ENCODE measurements around the gene TMEM132D.

The TMEM132D gene

GRCh38 chr12:129779033-129779432 is 124.8 kb downstream of the TMEM132D start:
- no peak for DNase-seq (ENCODE audit: low read depth)
- H3K4me3 ChIP-seq (ENCODE audit: low read length): no peak overlapping the region
- TF ChIP-seq CTCF (IDR thresholded peaks at IDR 0.05; ENCODE audit: insufficient read depth, low read depth, low read length, missing control alignments): no peak

- TF ChIP-seq CTCF (IDR thresholded peaks at IDR 0.05; ENCODE audit: insufficient read depth, low read depth, low read length, missing control alignments): no peak
- no peak overlapping the region for H3K4me3 ChIP-seq (ENCODE audit: low read length)
These were observed 126.7 kb downstream of the TMEM132D start for GRCh38 chr12:129776977-129777667.

GRCh38 chr12:129772501-129773493 is 131.0 kb downstream of the TMEM132D start:
- TF ChIP-seq CTCF (IDR thresholded peaks at IDR 0.05; ENCODE audit: insufficient read depth, low read depth, low read length, missing control alignments): no peak
- H3K4me3 ChIP-seq (ENCODE audit: low read length): no peak overlapping the region
- DNase-seq (ENCODE audit: low read depth): no peak

More at GRCh38 chr12:129776977-129777667, 126.7 kb downstream of the TMEM132D start:
- no peak for DNase-seq (ENCODE audit: low read depth)

GRCh38 chr12:129771238-129771637 is 132.6 kb downstream of the TMEM132D start:
- TF ChIP-seq CTCF (IDR thresholded peaks at IDR 0.05; ENCODE audit: insufficient read depth, low read depth, low read length, missing control alignments): no peak
- no peak overlapping the region for H3K4me3 ChIP-seq (ENCODE audit: low read length)
- DNase-seq (ENCODE audit: low read depth): no peak

- no peak overlapping the region for H3K4me3 ChIP-seq (ENCODE audit: low read length)
- TF ChIP-seq CTCF (IDR thresholded peaks at IDR 0.05; ENCODE audit: insufficient read depth, low read depth, low read length, missing control alignments): no peak
- DNase-seq (ENCODE audit: low read depth): no peak
These were observed 138.1 kb downstream of the TMEM132D start for GRCh38 chr12:129765719-129766118.

GRCh38 chr12:129762436-129762835 is 141.4 kb downstream of the TMEM132D start:
- DNase-seq (ENCODE audit: low read depth): no peak
- no peak for TF ChIP-seq CTCF (IDR thresholded peaks at IDR 0.05; ENCODE audit: insufficient read depth, low read depth, low read length, missing control alignments)

More at GRCh38 chr12:129762436-129762835, 141.4 kb downstream of the TMEM132D start:
- H3K4me3 ChIP-seq (ENCODE audit: low read length): no peak overlapping the region

Measured in epithelial cell of esophagus (primary cell).